ENCODE results near the gene GPR68.

The GPR68 gene, protein sequence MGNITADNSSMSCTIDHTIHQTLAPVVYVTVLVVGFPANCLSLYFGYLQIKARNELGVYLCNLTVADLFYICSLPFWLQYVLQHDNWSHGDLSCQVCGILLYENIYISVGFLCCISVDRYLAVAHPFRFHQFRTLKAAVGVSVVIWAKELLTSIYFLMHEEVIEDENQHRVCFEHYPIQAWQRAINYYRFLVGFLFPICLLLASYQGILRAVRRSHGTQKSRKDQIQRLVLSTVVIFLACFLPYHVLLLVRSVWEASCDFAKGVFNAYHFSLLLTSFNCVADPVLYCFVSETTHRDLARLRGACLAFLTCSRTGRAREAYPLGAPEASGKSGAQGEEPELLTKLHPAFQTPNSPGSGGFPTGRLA

DNA sequence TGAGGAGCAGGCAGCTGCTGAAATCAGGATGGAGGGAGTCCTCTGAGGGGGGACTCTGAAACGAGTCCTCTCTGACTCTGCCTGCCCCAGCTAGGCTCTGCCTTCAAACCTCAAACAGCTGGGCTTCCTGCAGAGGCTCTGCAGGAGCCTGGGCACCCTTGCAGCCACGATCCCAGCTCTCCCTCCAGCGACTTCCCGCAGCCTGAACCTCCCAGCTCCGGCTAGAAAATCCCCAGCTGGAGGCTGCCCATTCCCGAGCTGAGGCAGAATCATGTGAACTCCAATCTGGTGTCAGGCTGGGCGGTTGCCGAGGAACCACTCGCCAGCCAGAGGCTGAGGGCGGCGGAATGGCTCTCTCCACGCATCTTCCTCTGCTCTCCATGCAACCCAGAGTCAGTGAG is at the start of gene GPR68:
Gene GPR68, minus strand, starts transcription at position 204 of the 401 bp plus-strand sequence. CDS start 9,654 bp downstream, outside the sequence.
- no peak for DNase-seq

DNA sequence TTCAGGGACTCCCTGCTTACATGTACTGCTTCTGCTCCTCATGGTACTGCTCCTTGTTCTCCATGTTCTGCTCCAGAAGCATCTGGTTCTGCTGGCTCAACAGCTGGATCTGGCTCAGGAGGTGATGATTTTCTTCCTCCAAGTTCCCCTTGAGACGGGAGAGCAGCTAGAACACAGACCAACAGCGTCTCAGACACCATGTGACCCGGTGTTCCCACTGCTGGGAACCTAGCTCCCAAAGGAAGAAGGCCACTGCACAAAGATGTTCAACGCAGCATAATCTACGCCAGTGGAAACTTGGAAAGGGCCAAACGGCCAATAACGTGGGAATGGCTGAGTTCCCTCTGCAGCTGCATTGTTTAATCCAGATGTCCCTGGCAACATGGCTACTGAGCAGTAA is 49.6 kb upstream of the GPR68 start:
- DNase-seq = no peak

DNA sequence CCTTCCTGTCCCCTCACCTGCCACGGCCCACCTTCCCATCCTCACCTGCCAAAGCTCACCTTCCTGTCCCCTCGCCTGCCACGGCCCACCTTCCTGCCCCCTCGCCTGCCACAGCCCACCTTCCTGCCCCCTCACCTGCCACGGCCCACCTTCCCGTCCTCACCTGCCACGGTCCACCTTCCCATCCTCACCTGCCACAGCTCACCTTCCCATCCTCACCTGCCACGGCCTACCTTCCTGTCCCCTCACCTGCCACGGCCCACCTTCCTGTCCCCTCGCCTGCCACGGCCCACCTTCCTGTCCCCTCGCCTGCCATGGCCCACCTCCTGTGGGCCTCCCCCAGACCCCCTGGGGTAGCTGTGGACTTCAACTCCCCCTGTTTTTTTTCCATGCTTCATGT is 48.8 kb upstream of the GPR68 start:
- no peak for DNase-seq

DNA sequence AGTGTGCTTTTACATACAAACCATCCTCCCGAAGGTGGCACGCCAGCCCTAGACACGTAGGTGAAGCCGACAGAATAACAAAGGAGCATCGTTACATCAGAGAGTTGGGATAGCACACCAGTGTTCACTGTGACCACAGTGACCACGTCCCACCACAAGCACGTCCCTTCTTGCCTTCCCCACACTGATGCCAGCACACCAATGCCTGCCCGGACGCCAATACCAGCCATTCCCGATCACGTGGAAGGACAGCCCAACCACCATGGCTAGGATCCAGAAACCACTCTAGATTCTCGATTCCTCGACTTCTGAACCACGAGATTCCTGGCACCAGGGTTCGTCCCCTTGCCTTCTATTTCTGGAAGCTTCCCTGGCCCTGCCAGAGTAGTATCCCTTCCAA is 48.0 kb upstream of the GPR68 start:
- no peak for DNase-seq

DNA sequence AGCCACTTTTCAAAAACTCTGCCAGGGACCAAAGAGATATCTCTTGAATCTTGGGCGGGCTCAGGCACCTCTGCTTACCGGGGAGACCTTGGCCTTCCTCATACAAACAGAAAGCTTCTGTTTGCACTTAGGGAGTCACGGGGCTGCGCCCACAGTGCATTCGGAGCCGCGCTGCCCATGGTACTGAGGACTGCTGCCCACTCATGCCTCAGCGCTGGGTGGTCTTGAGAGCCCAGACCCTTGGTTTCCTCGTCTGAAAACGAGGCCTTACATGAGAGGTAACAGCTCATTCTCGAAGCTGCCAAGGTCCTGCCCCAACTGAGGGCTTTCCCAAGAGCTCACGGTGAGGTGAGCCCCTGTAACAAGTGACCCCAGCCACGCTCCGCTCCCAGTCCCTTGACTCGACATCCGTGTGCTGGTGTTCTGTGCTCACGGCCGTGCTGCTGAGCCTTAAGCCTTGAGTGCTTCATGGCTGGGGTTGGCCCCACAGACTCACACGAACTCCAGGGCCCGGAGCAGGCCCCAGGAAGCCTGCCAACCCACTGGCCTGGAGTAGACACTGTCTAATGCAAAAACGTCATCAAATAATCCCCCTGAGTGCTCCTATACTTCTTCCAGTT is 47.4 kb upstream of the GPR68 start:
- no peak for DNase-seq

DNA sequence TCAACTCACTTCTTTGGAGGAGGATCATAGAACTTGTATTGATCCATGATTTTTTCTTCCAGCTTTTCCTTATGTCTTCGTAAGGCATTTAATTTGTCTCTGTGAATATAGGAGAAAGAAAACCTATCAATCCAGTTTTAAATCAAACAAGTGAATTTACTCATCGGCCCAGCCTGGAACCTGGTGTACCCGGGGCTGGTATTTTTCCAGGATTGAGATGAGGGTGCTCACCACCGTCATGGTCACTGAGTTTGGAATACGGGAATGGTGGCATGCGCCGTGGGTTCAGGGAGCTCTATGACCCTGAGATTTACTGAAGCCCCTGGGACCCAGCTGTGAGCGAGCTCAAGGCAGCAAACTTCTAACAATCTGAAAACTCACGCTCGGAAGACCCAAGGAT is 46.5 kb upstream of the GPR68 start:
- no peak for DNase-seq

DNA sequence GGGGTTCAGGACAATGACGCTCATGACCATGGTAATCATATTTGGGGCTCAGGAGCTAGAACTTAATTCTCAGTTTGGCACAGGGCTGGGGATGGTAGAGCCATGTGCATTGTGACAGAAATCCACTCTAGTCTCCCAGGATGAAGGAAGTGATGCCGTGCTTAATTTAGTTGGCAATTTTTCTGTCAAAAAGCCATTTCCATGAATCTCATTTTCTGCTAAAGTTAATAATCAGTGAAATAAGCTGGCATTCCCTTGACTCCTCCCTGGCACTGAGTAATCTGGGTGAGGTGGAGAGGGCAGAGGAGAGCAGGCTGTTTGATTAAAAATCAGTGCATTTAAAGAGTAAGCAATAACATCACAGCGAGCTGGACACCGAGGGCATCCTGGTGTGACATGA is 45.0 kb upstream of the GPR68 start:
- no peak for DNase-seq

DNA sequence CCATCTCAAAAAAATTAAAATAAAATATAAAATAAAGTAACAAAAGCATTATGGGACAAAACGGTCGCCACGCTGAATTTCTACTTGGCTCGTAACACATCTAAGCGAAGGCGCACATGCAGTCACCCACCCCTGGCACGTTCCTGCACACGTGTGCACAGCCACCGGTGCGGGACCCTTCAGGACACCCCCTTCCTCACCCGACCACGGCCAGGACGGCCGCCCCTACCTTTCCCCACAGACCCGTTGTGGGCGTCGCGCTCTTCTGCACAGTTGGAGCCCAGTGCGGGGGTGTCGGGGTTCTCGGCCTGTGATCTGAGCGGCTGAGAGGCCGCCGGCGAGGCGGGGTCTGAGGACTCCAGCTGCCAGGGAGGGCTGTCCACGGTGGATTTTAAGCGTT is 44.4 kb upstream of the GPR68 start:
- DNase-seq = no peak

DNA sequence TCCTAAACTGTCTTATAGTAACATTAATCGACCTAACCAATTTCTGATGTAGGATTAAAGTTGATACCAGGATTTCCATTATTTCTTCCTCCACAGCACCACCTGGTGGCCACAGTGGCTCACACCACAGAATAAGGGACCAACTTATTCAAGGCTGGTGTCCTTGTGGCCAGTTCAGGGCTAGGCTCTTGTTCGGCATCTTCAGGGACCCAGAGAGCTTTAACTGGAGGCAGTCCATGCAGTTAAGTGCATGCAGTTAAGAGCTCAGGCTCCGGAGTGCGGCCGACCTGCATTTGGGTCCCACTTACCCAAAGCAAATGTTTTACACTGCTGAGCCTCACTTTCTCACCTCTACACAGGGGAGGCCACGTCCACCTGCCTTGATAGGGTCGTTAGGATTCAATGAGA is 42.0 kb upstream of the GPR68 start:
- peak; percentile 55 to 81 (median 69) for DNase-seq

DNA sequence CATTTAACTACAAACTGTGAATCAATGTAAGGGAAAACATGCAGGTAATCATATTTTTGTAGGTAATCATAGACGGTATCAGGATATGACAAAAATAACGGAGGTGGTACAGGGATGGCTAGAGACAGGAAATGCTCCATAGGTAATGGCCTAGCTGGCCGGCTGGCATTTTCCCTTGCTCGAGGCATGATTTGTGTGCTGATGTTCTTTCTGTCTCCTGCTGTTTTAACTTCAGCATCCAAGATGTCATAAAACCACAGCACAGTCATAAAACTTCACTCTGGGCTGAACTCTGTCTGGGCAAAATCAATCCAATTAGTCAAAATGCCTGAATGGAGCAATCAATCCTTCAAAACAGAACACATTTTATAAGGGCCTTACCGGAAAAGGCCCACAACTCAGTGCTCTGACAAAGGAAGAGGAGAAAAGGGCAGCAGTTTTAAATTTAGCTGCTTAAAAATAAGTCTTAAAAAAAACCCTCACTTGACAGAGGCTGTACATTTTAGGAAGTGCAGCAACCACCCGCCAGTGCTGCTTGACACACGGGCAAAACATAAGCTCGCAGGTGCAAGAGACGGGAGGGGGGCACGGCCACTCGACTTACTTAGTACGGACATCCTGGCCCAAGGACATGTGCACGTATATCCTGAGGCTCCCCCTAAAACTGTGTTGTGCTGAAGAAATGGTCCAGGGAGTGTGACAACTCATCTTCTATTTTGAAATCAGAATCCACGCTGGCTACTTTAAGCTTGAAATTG is 40.5 kb upstream of the GPR68 start:
- DNase-seq = no peak

DNA sequence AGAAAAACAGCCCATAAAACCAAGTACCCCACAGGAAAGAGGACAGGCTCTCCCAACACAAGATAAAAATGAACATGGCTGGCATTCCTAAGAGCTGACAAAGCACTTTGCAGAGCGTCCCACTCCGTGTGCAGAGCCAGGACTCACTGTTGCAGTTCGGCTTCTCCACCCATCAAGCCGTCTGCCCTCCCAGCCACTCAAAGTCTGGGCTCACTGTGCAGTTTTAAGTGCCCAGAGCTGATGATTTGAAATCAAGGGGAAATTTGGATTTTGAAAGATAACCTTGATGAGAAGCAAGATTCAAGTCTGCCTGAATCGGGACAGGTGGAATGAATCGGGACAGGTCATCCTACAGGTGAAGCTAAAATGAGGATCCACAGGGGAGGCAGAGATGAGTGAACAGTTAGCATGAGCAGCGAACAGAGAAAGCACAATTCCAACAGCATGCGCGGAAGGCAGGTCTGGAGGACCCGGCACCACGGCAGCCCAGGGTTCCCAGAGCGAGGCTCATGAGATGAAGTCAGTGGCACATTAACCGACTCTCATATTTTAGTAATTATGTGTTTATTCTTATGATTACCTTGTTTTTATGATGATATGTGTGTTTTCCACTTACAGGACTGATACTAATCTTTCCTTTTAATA is 39.8 kb upstream of the GPR68 start:
- DNase-seq = no peak

DNA sequence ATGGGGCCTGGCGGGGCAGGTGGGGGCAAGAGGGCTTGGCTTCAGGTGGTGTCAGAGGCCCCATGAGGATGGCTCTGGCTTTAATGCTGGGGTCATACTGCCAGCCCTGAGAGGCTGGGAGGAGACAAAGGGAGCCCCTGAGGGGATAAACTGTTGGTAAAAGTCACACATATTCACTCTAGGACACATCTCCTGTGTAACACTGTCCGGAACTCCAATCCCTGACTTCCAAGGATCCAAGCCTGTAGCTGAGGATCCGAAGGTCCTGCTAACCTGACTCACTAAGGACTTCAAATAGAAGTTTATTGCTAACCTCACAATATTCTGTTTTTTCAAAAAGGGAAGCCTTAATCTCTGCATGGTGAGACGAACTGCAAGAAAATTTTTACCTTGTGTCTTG is 39.2 kb upstream of the GPR68 start:
- DNase-seq = no peak

DNA sequence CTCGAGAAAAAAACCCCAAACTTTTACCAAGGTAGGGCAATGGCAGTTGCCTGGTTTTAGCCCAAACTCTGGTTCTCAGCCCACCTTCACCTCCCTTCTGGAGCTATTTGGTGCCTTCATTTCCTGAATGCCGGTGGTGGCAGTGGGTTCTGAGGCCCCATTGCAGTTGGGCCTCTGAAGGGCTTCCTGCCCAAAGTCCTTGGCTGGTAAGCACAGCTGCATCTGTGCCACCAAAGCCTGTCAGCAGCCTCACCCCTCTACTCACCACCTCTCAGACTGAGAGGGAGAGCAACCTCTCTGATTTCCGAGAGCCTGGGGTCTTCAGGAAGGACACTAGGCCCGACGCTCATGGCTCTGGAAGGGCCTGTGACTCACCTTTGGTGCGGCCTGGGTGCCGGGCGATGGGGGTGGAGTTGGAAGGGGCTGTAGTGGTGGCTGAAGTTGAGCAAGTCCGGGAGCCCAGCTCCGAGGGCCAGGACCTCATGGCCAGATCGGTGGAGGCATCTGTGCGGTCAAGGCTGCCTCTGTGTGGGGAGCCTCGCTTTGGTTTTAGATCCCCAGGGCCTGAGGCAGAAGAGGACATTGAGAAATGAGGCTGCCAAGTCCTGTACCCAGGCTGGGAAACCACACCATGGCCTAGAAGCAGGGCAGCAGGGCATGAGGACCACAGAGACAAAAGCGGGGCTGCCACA is 38.6 kb upstream of the GPR68 start:
- no peak for DNase-seq

DNA sequence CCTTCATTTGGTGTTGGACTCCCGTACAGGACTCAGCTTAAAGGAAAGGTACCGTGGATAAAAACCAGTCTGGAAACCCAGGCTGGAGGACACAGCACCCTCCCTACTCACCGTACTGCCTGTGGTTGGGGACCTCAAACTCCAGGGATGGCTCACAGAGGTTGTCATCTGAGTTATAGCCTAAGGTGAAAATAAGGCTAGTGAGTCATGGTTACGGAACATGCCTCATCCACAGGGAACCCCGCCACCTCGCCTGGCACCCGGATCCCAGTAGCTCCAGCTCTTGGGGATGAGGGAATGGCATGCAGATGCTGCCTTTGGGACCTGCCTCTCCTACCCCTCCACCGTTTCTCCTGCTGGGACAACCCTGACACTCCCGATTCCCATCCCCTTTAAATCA is 36.8 kb upstream of the GPR68 start:
- no peak for DNase-seq

DNA sequence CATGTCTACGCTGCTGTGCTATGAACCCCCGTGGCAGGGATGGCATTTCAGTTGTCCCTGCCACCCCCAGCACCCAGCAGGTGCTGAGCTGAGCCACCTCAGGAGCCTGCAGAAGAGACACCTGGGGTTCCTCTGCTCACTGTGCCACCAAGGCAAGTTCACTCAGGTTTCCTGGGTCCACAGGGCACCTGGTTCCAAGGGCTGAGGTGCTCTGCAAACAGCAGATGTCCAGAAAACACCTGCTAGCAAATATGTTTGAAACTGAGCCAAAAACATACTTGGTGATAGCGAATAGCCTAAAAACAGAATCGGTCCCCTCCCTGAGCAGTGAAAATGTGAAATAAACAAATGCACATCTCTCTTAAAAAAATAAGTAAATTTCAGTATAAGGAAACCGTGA is 35.6 kb upstream of the GPR68 start:
- DNase-seq = no peak

DNA sequence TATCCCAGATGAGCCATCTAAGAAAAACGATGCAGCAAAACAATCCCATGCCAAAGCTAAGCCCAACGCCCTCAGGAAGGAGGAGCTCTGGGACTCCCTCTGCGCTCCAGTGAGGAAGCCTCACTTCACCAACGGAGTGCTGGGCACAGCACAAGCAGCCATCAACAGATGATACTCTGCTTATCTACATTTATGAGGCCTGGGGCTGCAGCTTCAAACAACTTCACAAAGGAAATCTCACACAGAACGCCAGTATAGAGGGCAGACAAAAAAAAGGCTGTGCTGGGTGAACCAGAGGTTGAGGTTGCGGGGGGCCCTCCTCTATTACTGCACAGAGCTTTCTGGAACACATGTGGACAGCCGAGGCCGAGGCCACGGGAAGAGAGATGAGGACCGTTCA is 34.9 kb upstream of the GPR68 start:
- no peak for DNase-seq

DNA sequence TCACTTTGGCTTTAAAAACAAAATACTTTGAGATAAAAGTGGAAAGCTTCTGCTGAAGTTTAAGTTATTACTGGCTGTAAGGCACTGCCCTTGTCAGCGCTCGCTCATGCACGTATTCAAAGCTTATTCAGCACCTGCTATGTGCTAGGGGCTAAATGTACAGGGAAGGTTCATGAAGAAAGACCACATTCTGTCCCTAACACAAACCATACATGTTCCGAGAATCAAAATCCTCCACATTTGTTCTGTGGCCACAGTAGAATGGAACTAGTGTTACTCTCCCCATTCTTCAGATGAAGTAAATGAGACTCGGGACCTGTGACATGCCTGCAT is 33.8 kb upstream of the GPR68 start:
- DNase-seq = no peak

DNA sequence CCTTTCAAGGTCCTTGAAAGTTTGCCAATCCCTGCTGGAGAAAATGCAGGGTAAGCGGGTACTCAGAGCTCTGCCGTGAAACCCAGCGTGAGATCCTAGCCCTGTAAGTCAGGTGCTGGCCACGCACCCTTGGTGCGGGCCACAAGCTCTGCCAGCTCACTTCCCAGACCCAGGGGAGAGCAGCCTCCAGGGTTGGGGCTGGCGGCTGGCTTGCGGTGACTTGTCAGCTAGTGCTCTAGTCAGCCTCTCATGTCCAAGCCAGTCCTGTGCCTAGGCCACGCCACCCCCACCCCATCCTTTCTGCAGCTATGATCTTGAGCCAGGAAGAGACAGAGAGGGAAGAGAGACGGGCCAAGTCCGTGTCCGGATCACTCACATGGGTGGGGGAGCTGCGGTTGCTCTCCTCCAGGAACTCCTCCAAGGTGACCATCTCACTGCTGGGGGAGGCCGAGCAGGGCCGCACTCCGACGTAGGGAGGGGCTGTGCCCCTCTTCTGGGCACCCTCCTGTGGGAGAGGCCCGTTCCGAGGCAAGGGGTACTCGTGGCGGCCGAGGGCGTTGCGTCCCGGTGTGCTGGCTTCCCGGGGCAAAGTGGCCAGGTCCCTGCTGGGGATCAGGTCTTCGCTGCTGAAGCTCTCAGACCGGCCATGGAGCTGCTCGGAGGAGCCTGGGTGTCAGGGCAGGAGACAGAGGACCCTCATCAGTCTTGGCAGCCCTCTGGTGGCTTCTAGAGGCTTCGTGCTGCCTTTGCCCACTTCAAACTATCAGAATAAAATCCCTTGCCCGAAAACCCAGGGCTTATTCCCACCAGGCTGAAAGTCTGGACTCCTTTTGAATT is 33.3 kb upstream of the GPR68 start:
- DNase-seq = no peak

DNA sequence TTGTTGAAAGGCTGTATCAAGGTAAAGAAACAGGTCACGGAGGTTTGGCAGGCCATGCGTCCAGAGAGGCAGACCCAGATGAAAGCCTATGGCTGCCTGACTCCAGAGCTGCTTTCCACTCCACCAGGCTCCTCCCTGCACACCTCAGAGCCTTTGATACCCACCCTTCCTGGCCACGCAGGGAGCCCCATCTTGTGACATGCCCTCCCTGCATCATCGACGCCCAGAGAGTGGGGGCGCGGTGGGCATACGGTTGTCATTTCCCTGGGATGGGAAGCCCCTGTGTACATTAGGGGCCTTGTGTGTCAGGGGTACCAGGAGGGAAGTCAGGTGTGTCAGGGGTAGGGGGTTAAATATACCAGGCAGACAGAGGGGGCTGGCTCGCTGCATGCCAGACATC is 30.3 kb upstream of the GPR68 start:
- no peak for DNase-seq

DNA sequence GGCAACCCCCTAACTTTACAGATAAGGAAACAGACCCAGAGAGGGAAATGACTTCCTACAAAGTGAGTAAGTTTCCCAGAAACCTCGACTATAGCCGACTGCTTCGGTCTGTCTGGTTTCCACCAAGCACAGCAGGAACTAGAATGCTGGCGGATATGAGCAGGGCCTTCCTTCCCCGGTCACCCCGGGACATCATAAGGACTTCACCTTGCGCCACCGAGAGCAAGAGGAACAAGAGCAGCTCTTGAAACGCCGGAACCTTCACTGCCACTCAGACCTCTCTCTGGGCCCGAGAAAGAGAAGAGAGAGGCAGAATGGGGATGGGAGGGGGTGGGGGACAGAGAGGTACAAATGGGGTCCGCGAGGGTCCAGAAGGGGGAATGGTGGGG is 29.4 kb upstream of the GPR68 start:
- DNase-seq = no peak

DNA sequence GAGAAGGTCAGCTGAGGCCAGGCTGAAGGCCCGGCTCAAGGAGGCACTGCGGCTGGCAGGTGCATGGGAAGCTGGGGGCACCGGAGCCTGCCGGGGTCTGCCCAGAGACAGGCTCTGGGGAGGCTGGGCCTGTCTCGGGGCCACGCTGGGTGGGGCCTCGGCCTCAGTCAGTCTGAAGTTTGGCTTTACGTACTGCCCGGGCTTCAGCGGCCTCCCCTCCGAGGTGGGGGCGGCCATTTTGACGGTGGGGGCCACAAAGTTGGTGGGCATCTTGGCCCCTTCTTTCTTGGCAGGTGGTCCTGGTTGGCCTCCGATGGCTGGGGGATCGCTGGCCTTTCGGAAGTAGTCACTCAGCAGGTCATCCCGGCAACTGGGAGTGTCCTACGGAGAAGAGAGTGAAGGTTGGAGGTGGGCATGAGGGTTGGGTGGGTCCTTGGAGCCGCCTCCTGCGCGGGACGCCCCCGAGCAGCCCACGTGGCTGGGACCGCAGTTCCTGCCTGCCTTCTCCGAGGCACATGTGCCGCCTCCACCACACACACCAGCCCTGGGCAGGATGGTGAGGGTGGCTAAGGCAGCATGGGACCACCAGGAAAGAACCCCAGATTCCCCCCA is 28.9 kb upstream of the GPR68 start:
- DNase-seq = no peak
